CD4-positive, alpha-beta T cell treated with Interleukin-17A for 4 hours (primary cell): Measurements from ENCODE around the gene SPTBN1.
"Not testable (repeated sequence)": the region's sequence is repeated elsewhere in the genome, so short reads cannot be mapped to it uniquely, and the experiment has no call there.

Source experiments
- DNase-seq: peaks from one replicate; pipeline ENCODE4 v3.0.0-alpha.2; 2020; ENCODE audit warnings: mixed read lengths

The SPTBN1 gene

GRCh38 chr2:54504866-54505265, 48.7 kb downstream of the SPTBN1 start:
- DNase-seq: no peak

- DNase-seq: no peak
Measured at GRCh38 chr2:54508541-54508940, 52.4 kb downstream of the SPTBN1 start.

DNA sequence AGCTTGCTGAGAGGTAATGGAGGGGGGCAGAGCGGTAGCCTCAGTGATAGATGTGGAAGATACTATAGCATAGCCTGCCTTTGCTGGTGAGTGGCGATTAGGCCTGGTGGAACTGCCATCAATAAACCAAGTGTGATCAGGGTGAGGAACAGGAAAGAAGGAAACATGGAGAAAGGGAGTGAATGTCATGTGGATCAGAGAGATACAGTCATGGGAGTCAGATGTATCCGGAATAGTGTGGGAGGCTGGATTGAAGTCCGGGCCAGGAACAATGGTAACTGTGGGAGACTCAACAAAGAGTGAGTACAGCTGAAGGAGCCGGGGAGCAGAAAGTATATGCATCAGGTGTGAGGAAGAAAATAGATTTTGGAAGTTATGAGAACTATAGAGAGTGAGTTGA, 52.9 kb downstream of the SPTBN1 start:
- DNase-seq: not testable (repeated sequence)

GRCh38 chr2:54510916-54511315, 54.8 kb downstream of the SPTBN1 start:
- no peak for DNase-seq

DNA sequence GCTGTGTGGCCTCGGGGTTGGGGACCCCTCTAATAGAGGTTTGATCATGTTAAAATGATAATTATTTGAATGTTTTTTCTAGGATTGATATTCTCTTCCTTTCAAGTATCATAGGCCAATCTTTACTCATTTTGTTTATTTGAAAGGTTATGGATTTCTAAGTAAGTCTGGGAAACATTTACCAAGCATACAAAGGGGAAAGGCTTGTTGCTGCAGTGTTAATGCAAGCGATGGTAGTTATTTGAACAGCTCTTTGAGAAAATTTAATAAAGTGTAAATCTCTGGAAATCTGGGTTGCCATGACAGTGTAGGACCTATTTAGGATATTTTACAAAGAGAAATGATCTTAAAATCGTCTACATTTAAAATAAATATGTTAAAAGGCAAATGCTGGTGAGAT, 56.1 kb downstream of the SPTBN1 start:
- no peak for DNase-seq

DNA sequence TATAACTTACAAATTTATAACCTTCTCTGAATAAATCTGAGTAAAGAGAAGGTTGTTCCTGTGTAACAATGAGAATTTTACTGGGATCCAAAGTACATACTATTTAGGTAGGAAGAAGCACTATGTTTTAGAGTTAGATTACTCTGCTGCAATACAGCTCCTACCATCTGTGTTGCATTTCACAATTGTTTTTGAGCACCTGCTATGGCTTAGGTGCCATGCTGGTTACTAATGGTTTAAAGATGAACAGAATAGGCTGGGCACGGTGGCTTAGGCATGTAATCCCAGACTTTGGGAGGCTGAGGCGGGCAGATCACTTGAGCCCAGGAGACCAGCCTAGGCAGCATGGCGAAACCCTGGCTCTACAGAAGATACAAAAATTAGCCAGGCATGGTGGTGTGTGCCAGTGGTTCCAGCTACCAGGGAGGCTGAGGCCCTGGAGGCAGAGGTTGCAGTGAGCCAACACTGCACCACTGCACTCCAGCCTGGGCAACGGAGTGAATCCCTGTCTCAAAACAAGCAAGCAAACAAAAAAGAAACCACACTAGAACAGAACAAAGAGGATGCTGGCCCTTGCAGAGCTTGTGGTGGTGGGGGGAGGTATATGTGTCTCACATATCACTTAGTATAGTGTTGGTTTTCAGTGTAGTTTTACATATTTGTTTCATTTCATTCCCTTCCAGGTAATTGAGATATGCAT, 56.7 kb downstream of the SPTBN1 start:
- DNase-seq: no peak

GRCh38 chr2:54513363-54513715, 57.2 kb downstream of the SPTBN1 start:
- DNase-seq: no peak

DNA sequence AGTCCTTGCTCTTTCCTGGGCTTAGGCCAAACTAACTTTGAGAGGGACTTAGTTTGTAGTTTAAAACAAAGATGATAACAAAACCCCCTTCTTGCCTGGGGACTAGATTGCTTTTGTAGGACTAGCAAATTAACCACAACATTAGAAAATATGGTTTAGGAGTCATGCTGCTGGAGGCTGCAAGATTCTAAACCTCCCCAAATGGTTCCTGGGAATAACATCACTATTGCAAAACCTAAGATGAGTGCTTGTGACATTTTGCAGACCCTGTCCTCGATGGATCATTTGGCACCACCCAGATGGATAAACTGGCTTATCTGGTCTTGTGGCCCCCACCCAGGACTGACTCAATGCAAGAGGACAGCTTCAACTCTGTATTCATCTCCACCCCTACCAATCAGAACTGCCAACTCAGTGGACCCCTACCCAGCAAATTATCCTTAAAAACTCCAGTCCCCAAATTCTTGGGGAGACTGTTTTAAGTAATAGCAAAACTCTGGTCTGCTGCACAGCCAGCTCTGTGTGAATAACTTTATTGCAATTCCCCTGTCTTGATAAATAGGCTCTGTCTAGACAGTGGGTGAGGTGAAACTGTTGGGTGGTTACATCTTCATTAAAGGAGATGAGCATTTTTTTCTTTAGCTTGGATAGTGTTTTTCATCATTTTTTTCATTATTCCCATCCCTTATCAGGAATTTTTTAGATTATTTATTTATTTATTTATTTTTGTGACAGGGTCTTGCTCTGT, 58.9 kb downstream of the SPTBN1 start:
- no peak for DNase-seq

DNA sequence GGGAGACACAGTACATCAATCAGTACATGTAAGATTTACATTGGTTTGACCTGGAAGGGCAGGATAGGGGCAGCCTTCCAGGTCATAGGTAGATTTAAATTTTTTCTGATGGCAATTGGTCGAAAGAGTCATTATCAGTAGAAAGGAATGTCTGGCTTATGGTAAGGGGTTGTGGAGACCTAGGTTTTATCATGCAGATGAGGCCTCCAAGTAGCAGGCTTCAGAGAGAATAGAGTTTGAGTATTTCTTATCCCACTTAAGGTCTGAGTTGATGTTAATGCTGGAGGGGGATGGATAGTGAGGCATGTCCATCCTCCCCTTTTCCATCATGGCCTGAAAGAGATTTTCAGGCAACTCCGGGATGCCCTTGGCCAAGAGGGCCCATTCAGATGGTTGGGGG, 60.7 kb downstream of the SPTBN1 start:
- DNase-seq: no peak

- DNase-seq: not testable (repeated sequence)
Measured at GRCh38 chr2:54518016-54518415, 61.9 kb downstream of the SPTBN1 start.

DNA sequence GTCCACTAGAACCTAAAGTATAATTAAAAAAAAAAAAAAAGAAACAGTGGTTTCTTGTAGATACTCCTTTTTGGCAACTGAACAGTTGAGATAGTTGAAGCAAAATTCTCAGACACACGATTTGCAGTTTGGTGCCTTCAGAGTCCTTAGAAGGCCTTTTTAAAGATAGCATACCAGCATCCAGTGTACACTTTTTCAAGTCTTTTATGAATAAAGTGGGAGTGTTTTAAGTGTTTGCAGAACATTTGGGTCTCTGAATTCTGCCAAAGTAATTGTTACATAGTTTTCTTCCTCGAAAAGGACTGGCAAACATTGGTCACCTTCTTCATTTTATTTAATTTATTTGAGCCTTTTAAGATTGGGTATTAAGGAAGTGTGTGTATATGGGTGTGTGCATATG, 62.3 kb downstream of the SPTBN1 start:
- no peak for DNase-seq

GRCh38 chr2:54519841-54520459, 63.8 kb downstream of the SPTBN1 start:
- DNase-seq: no peak

DNA sequence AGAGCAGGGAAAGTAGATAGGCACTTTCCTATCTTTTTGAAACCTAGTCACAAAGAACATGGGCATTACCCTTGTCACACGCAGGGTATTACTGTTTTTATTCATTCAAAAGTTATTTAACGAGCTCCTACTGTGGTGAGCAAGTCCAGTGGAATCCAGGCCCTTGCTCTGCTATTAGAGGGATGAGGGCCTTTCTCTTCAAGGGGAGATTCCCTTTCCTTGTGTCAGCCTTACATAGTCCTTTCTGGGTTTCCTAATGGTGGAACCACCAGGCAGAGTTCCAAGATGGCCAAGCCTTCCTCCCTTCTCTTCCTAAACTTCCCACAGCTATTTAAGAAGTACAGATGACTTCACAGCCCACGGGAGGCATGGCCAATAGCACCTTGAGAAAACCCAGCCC, 64.6 kb downstream of the SPTBN1 start:
- DNase-seq: no peak

- DNase-seq: peak; percentile 79
Measured at GRCh38 chr2:54522624-54523281, 66.6 kb downstream of the SPTBN1 start.

GRCh38 chr2:54523324-54523959, 67.3 kb downstream of the SPTBN1 start:
- DNase-seq: no peak

DNA sequence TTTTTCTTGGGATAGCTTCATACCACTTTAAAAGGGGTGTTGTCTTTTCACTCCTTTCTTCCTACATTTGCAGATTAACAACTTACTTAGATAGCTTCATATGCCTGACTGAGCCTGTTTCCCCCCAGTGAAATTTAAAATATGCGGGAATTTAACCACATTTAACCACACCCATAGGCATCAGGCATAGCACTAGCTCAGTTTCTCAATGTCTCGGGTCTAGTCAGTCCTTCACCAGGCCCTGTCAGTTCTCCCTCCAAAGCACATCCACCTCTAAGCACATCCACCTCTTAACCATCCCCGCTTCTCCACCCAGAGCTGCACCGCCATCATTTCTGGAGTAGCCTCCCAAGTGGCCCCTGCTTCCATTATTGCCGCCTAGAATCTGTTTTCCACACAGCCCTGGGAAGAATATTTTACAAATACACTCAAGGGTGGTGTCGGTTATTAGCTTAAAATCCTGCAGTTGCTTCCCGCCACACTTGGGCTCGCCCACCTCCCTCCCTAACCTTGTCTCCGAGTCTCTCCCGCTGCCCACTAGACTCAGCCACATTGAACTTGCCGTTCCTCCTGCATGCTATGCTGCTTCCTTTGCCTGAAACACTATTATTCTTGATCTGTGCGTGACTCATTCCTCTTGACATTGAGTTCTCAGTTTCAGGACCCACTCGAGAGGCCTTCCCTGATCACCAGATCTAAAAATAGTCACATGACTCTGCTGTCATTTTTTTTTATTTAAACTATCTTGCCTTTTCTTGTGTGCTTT, 68.3 kb downstream of the SPTBN1 start:
- DNase-seq: peak; percentile 12

GRCh38 chr2:54525321-54525720, 69.2 kb downstream of the SPTBN1 start:
- no peak for DNase-seq

DNA sequence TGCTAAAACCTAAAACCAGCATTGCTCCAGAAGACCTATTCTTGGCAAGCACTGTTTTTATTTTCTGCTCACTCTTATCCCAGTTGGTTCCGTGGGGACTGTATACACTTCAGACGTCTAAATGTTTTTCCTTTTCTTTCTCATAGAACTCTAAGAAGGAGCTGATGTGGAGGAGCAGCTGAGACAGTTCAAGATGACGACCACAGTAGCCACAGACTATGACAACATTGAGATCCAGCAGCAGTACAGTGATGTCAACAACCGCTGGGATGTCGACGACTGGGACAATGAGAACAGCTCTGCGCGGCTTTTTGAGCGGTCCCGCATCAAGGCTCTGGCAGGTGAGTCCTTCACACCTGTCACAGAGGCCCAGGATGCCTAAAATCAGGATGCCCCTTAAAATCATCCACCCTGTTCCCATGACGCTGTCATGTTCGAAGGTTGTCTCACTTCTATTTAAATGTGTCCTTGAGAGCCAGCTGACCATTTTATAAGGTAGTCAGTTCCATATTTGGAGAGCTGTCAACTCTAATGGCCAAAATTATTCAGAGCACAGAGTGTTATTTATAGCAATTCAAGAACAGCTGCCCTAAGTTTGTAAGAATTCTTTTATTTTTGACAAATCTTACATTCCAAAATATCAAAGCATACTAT, 70.2 kb downstream of the SPTBN1 start:
- no peak for DNase-seq

DNA sequence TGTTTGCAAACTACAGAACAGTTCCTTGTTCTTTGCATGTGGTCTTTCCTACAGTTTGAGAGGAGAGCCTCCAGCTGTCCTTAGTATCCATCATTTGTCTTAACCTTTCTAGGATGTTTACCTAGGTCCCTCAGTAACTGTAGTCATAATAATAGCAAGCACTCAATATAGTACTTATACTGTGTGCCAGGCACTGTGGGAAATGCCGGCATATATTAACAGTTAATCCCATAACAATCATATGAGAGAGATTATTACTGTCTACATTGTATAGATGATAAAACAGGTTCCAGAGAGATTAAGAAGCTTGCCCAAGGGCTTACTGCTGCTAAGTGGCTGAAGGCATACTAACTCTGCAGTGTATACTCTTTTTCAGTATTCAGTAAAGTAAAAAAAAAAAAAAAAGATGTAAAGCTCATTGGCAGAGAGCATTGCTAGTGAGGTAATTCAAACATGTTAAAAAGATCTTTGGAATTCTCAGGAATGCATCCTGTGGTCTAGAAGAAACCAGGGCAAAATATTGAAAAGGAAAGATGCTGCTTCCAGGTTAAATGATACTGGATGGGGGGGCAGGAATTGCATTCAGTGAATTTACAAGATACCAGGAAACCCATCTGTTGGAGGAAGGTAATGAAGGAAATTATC, 72.3 kb downstream of the SPTBN1 start:
- no peak for DNase-seq

DNA sequence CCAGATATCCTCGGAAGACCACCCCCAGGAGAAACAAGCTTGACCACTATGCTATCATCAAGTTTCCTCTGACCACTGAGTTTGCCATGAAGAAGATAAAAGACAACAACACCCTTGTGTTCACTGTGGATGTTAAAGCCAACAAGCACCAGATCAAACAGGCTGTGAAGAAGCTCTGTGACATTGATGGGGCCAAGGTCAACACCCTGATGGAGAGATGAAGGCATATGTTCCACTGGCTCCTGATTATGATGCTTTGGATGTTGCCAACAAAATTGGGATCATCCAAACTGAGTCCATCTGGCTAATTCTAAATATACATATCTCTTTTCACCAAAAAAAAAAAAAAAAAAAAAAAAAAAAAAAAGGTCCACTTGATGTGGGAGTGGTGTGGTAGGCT, 73.4 kb downstream of the SPTBN1 start:
- not testable (repeated sequence) for DNase-seq

- DNase-seq: no peak
Measured at GRCh38 chr2:54529935-54530334, 73.8 kb downstream of the SPTBN1 start.
